Measurements from ENCODE around the gene MOB1A. TPM values are rescaled to one million over a fixed set of nuclear protein-coding genes. Genes with fewer than 3 reads are reported as not detected.

MOB1A gene
- total RNA-seq, 1 experiment from 2014 or later, result 95.1 TPM

DNA sequence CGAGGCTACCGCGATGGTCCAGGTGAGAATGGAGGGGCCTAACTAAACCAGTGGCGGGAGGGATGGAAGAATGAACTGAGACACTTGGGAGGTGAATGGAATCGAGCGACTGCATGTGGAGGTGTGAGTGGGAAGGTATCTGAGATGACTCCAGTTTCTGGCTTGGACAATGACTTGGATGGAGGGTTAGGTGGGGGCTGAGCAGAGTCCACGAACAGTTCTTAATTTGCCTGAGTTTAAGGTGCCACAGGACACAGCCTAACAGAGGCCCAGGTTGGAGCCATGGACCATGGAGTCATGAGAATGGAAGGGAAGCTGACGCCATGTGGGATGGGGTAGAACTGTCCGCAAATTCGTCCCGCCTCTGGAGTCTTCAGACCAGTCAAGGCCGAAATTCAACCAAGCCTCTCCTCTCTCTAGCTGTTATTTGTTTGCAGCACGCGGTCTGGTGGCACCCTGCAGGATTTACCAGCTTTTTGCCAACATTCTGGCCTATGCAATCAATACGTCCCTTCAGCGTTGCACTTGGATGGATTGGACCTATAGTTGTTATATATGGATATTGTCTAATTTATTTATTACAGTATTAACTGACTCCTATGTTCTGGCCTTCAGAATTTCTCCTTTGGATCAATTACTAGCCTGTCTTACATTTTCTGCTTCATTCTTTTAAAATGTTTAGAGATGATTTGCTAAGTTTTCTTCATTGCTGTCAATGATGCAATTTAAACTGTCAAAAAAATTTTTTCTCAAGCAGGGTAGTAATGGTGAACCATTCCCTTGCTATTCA, 30.0 kb downstream of the MOB1A start:
- no peaks in the 10 kb centered on the region for H3K9me3 ChIP-seq (ENCODE audit: control insufficient read depth, low read depth, low read length)
- peak; percentile 33 for DNase-seq
- H3K27me3 Mint-ChIP-seq (ENCODE audit: low read depth), result no peaks in the 10 kb centered on the region
- no peak overlapping the region for H2BK5ac ChIP-seq (ENCODE audit: insufficient read length, low read length)
- no peak overlapping the region for H2BK15ac ChIP-seq (ENCODE audit: low read depth, low read length)
- H4K8ac ChIP-seq (replicated peaks; ENCODE audit: insufficient read length, low read depth, low read length), result no peak overlapping the region
- peak overlapping the region; percentile 77 for H3K9ac ChIP-seq (ENCODE audit: extremely low read depth, insufficient read length, low read length)
- H3K27ac ChIP-seq (ENCODE audit: insufficient read length, low read depth, low read length), result no peak overlapping the region
- H2BK20ac ChIP-seq (ENCODE audit: low read depth, low read length, poor library complexity, severe bottlenecking), result no peak overlapping the region
- H3K56ac ChIP-seq (ENCODE audit: insufficient read length, low read depth, low read length), result no peak overlapping the region
- peak overlapping the region; percentile 58 for H3K4me2 ChIP-seq (ENCODE audit: insufficient read depth, insufficient read length, low read length)
- no peaks in the 10 kb centered on the region for H3K27me3 ChIP-seq (ENCODE audit: insufficient read depth, low read length)
- H3K18ac ChIP-seq (ENCODE audit: insufficient read length, low read depth, low read length), result no peak overlapping the region
- TF ChIP-seq, protein P1, sequence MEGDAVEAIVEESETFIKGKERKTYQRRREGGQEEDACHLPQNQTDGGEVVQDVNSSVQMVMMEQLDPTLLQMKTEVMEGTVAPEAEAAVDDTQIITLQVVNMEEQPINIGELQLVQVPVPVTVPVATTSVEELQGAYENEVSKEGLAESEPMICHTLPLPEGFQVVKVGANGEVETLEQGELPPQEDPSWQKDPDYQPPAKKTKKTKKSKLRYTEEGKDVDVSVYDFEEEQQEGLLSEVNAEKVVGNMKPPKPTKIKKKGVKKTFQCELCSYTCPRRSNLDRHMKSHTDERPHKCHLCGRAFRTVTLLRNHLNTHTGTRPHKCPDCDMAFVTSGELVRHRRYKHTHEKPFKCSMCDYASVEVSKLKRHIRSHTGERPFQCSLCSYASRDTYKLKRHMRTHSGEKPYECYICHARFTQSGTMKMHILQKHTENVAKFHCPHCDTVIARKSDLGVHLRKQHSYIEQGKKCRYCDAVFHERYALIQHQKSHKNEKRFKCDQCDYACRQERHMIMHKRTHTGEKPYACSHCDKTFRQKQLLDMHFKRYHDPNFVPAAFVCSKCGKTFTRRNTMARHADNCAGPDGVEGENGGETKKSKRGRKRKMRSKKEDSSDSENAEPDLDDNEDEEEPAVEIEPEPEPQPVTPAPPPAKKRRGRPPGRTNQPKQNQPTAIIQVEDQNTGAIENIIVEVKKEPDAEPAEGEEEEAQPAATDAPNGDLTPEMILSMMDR (conservative IDR thresholded peaks at IDR 0.05), result no peak
- no peak overlapping the region for H3K23ac ChIP-seq (ENCODE audit: insufficient read length, low read depth, low read length)
- H3K4ac ChIP-seq (ENCODE audit: low read depth, low read length), result no peak overlapping the region
- H3K23me2 ChIP-seq (ENCODE audit: insufficient read length, low read depth, low read length, poor library complexity, severe bottlenecking), result peaks cover 13% of the 10 kb centered on the region
- H3K27ac Mint-ChIP-seq, result no peak overlapping the region
- no peaks in the 10 kb centered on the region for H4K20me1 ChIP-seq (ENCODE audit: control insufficient read depth, insufficient read depth, insufficient read length)
- no CpG with 5 or more reads among the region's 16 CpGs for WGBS (ENCODE audit: extremely low coverage, insufficient read length, low lambda C conversion rate)
- peaks cover 0 to 19% (median 15%) of the 10 kb centered on the region in 3 experiments; a peak in 5 of 7 replicates for H3K36me3 Mint-ChIP-seq (ENCODE audit: insufficient read depth in 1 of 3, low read depth in 3 of 3)
- no peaks in the 10 kb centered on the region for H3K79me2 ChIP-seq (ENCODE audit: insufficient read depth, low read length)
- no peak overlapping the region for H3K4me3 Mint-ChIP-seq
- peaks cover 3 to 7% of the 10 kb centered on the region in 2 experiments; a peak in 2 of 4 replicates for H3K4me1 Mint-ChIP-seq
- no peak overlapping the region for H2BK120ac ChIP-seq (ENCODE audit: low read depth, low read length, poor library complexity, severe bottlenecking)
- H3K9me3 Mint-ChIP-seq, result no peaks in the 10 kb centered on the region
- H4K5ac ChIP-seq (ENCODE audit: insufficient read length, low read depth, low read length), result no peak overlapping the region
- H3K79me1 ChIP-seq (ENCODE audit: insufficient read depth, low read depth, low read length, poor library complexity, severe bottlenecking), result no peaks in the 10 kb centered on the region
- H2BK12ac ChIP-seq (ENCODE audit: insufficient read length, low read depth, low read length), result no peak overlapping the region
- no peak overlapping the region for H2AK5ac ChIP-seq (ENCODE audit: insufficient read length, low read length)
- H3K4me1 ChIP-seq (ENCODE audit: insufficient read depth, low read length), result no peaks in the 10 kb centered on the region
- H4K91ac ChIP-seq (ENCODE audit: insufficient read length, low read depth, low read length), result no peak overlapping the region
- H2AFZ ChIP-seq (ENCODE audit: low read length), result no peak overlapping the region
- peak overlapping the region; percentile 37; the same call in 1 of the 2 replicates for H3K14ac ChIP-seq (ENCODE audit: insufficient read depth, low read length)
- H3T11ph ChIP-seq (ENCODE audit: low read length), result no peak overlapping the region

All from H9 (cell line).